HepG2 (cell line): ENCODE data around the gene LARP1.

Experiments used
- GABPB1 ChIP-seq: IDR thresholded peaks from 2 replicates; pipeline ENCODE4 v1.6.1; 2016; ENCODE audit warnings: mild to moderate bottlenecking, missing genetic modification reagents, moderate library complexity, missing compliant biosample characterization
- HBP1 ChIP-seq: IDR thresholded peaks from 2 replicates; pipeline ENCODE4 v1.6.1; 2016; ENCODE audit warnings: low read depth, control low read depth
- MTA1 ChIP-seq: sonication (generic); formaldehyde crosslinking; IDR thresholded peaks from 2 replicates; pipeline ENCODE4 v1.4.0; 2020; ENCODE audit warnings: missing genetic modification reagents, mild to moderate bottlenecking, borderline replicate concordance
- MXD4 ChIP-seq: IDR thresholded peaks from 2 replicates; pipeline ENCODE4 v1.6.1; 2016; ENCODE audit warnings: mild to moderate bottlenecking, missing biosample characterization, missing genetic modification reagents
- NCOA2 ChIP-seq: sonication (generic); formaldehyde crosslinking; IDR thresholded peaks from 2 replicates; pipeline ENCODE4 v1.8.0; 2022; ENCODE audit warnings: inconsistent platforms
- NR2C2 ChIP-seq: sonication (generic); formaldehyde crosslinking; IDR thresholded peaks from 2 replicates; pipeline ENCODE4 v1.4.0; 2020; ENCODE audit warnings: missing genetic modification reagents, mild to moderate bottlenecking, moderate library complexity, borderline replicate concordance
- POLR2A ChIP-seq, 2 experiments: IDR thresholded peaks; 2 replicates each; pipeline ENCODE4 v1.6.1; 2011; ENCODE audit warnings: low read depth in 2 of 2, low read length in 2 of 2, mild to moderate bottlenecking in 1 of 2, moderate library complexity in 1 of 2; ENCODE audit not compliant: insufficient read depth in 1 of 2
- POLR2AphosphoS5 ChIP-seq: IDR thresholded peaks from 2 replicates; pipeline ENCODE4 v1.6.1; 2012; ENCODE audit warnings: low read depth, low read length
- RAD21 ChIP-seq: fragments of 450-650 bp; formaldehyde crosslinking; IDR thresholded peaks from 2 replicates; pipeline ENCODE4 v1.5.0; 2020; ENCODE audit warnings: mild to moderate bottlenecking
- SMC3 ChIP-seq: IDR thresholded peaks from 2 replicates; pipeline ENCODE4 v1.6.1; 2011; ENCODE audit warnings: low read length, improper control_type of control experiment
- TAF1 ChIP-seq: sonication (generic); formaldehyde crosslinking; IDR thresholded peaks from 2 replicates; pipeline ENCODE4 v1.4.0; 2020; ENCODE audit warnings: missing genetic modification reagents
- USF2 ChIP-seq, 2 experiments: sonication (generic) in 1 of 2; formaldehyde crosslinking in 1 of 2; IDR thresholded peaks; 2 replicates each; pipeline versions ENCODE4 v1.5.1 to v1.6.1; 2011 to 2020; ENCODE audit warnings: borderline replicate concordance in 1 of 2, low read depth in 1 of 2, low read length in 1 of 2, mild to moderate bottlenecking in 1 of 2, missing genetic modification reagents in 1 of 2, moderate library complexity in 1 of 2
- ZNF18 ChIP-seq: sonication (generic); formaldehyde crosslinking; IDR thresholded peaks from 2 replicates; pipeline ENCODE4 v1.8.0; 2022; ENCODE audit warnings: mild to moderate bottlenecking, missing genetic modification reagents; ENCODE audit not compliant: insufficient replicate concordance
- ZNF773 ChIP-seq: sonication (generic); formaldehyde crosslinking; IDR thresholded peaks from 2 replicates; pipeline ENCODE4 v1.4.0; 2020; ENCODE audit warnings: missing genetic modification reagents, borderline replicate concordance

- TF ChIP-seq SMC3: no peak
- no peak for TF ChIP-seq ZNF773 (CRISPR knock-in tag)
- no peak for TF ChIP-seq NCOA2 (CRISPR knock-in tag)
- no peak for TF ChIP-seq POLR2AphosphoS5
- no peak for TF ChIP-seq MXD4 (CRISPR knock-in tag)
- no peak for TF ChIP-seq HBP1 (CRISPR knock-in tag)
- TF ChIP-seq NR2C2: no peak
- TF ChIP-seq RAD21: no peak
- no peak for TF ChIP-seq MTA1
- no peak for TF ChIP-seq POLR2A (IDR thresholded peaks at IDR 0.05; ENCODE audit: insufficient read depth in 1 of 2, low read depth in 2 of 2, low read length in 2 of 2)
- no peak for TF ChIP-seq ZNF18 (CRISPR knock-in tag)
- TF ChIP-seq TAF1 (CRISPR knock-in tag): no peak
- no peak for TF ChIP-seq USF2 (IDR thresholded peaks at IDR 0.05; ENCODE audit: low read depth, low read length)
- TF ChIP-seq USF2 (CRISPR knock-in tag; IDR thresholded peaks at IDR 0.05; ENCODE audit: borderline replicate concordance): no peak
- no peak for TF ChIP-seq GABPB1
These were observed 12.4 kb downstream of the LARP1 start for GRCh38 chr5:154767576-154767975.
